Muscle of arm (tissue), 12 donors: ENCODE measurements around the gene OAF. TPM values are rescaled to one million over a fixed set of nuclear protein-coding genes. Genes with fewer than 3 reads are reported as not detected.

Experiments
- DNase-seq: peaks from one replicate; pipeline ENCODE4 v3.0.0-alpha.2; 2013
- polyA plus RNA-seq, 12 donors: library from polyadenylated mRNA; unstranded; fragments of 120-200 nt; gene quantifications; one replicate each; pipeline ENCODE4 v1.2.1, GENCODE V29; 2013; ENCODE audit not compliant: insufficient read length in 12 of 12

The OAF gene
- polyA plus RNA-seq, 12 donors = 32.8 to 63.8 (median 38.4) TPM; not detected in 1

DNA sequence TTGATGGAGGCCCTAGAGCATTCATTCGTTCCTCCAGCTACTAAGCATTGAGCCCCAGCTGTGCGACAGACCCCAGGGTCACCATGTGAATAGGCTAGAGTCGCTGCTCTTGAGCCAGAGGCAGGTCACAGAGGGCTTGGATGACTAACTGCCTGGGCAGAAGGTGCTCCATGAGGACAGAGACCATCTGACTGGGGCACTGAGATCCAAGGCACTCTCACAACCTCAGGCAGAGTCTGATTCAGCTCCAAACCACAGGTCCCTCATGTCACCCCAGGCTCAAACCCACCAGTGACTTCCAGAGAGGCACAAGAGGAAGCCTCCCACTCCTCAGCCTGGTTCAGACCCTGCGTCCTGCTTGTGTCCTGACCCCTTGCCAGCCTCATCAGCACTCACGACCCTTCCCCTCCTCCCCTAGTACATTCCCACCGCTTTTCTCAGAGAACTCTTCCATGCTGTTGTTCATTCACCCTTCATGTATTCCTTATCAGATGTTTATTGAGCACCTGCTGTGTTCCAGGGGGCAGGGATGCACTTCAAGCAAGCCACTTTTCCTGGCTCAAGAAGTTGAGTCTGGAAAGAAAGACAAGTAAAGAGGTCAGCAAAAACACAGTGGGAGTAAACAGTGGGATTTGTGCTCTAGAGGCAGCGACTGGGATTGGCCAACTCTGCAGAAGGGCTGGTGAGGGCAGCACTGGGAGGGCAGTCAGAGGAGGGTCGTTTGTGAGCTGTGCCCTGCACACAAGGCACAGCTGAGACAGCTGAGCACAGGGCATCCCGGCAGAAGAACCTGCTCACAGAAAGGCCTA is 9.3 kb downstream of the OAF start:
- DNase-seq = no peak

DNA sequence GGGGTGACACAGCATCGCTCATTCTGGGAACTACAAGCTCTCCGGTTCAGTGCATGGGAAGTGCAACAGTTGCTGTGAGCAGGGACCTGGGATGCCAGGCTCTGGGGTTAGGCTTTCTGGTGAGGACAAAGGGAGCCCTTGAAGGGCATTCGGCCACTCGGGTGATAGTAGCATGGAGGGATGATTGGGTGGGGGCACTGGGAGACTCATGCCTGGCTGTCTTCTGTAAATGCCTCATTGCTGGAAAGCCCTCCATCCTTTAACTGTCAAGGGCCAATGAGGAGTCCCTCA is 9.9 kb downstream of the OAF start:
- no peak for DNase-seq

DNA sequence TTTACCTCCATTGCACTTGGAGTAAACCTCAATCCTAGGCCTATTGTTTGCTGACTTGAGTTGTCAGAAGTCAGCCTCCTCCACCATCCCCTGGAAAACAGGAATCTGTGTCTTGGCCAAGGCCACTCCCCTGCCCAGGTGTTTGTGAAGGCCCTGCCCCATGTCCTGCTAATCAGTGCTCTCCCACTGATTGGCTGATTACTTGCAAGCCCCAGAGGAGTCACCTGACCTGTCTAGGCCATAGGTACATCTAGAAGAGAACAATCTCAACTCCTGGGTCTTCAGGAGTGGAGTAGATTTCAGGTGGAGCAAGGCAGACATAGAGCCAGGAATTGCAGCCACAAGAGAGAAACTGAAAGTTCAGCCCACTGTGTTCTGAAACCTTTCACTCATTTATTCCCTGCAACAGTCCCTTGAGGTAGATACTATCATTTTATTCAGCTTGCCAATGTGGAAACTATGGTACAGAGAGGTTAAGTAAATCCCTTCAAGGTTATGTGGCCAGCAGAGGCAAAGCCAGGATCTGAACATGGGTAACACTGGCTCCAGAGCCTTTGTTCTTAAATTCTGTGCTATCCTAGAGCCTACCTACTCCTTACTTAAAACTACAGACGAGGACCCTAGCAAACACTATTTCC is 10.4 kb downstream of the OAF start:
- no peak for DNase-seq

DNA sequence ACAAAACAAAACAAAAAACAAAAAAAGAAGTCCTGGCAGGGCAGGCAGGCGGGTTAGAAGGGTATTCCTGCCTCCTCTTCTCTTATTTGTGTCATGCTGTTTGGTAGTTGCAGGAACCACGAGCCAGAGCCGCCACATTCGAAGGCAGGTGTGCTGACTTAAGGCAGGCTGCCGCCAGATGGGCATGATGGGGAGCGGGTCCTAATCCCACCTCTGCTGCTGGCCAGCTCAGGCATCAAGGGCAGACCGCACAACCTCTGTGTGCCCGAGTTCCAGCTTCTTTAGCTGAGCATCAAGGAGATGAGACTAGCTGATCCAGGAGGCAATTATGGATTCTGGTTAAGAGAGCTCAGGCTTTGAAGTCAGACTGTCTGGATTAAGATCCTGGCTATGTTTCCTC is 12.1 kb downstream of the OAF start:
- no peak for DNase-seq

DNA sequence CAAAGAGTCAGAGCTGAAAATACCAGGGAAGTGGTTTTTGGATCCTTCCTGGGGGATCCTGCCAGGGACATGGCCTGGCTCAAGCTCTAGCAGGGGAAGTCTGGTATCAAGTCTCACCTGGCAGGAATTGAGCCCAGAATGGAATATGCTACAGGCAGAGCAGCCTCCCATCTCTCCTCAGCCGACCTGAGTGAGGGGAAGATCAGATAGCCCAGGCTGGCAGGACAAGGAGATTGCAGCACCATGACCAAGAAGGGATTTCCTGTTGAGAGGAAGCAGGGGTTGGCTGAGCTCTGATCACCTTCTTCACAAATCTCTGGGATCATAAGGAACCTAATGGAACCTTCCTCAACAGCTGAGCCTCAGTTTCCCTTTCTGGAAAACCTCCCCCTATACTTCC is 13.0 kb downstream of the OAF start:
- DNase-seq = no peak

DNA sequence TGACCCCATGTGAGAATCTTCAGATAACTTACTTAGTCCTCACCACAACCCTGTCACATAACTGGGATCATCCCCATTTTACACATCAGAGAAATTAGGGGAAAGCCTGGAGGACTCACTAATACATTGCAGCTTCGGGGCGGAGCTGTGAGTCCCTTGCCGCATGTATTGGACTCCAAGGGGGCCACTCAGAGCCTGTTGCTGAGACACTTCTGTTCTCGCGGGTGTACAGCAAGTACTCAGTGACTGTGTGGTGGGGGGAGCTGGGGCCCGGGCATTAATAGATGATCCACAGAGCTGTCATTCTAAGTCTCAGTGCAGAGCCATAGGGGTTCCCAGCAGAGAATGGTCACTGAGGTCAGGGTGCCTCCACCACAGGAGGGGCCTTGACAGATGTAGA is 13.5 kb downstream of the OAF start:
- DNase-seq = no peak

DNA sequence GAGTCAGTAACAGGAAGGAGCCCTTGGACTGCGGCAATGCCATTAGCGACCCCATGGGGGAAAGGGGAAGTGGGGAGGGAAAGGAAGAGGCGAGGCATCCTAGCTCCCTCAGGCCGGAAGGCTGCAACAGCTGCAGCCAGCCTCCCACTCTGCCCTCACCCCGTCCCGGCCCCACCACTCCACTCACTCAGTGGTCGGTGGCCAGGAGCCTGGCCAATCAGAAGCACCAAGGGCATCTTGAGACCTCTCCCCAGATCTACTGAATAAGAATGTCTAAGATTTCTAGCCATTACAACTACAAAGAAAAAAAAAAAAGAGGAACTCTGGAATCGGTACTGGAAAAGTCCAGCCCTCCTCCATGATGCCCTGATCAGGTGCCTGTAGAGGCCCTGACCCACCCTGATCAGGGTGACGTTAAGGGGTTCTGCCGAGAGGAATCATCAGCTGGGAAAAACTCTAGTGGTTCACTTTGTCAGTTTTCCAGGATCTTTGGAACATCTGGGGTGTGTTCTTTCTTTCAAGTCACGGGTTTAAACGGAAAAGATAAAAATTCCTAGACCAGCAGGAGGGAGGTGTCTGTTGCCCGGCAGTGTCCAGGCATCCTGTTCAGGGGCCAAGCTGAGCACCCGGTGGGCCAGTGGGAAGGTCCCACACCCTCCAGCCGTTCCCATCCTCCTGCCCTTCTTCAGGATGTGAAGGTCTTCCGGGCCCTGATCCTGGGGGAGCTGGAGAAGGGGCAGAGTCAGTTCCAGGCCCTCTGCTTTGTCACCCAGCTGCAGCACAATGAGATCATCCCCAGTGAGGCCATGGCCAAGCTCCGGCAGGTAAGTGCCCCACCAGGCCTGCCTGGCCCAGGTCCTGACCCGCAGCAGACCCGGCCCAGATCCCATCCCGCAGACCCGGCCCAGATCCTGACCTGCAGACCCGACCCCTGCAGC is 14.4 kb downstream of the OAF start:
- DNase-seq = no peak

DNA sequence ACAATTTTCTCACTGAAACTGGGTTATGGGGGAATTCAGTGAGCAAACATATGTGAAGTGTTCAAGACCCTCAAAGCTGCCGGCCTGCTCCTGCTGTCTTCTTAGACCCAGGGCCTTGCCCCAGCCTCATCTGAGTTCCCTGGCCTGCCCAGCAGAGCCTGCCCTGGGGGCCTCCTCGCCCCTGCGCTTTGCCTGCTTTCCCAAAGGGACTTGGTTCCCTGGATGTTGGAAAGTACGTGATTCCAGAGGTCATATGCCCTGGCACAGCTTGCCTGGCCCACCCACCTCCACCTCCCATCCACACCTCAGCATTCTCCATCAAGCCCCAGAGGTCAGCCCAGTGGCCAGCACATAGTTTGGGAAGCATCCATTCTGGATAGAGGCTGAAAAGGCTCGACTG is 15.4 kb downstream of the OAF start:
- DNase-seq = no peak

DNA sequence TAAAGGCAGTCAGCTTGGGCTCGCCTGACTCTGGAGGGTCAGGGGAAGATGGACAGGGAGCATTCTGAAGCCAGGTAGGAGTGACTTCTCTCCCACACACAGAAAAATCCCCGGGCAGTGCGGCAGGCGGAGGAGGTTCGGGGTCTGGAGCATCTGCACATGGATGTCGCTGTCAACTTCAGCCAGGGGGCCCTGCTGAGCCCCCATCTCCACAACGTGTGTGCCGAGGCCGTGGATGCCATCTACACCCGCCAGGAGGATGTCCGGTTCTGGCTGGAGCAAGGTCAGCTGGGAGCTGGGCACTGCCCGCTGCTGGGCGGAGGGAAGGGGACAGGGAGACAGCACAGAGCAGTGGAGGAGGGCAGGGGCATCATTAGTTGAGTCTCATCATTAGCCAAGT is 15.9 kb downstream of the OAF start:
- no peak for DNase-seq

DNA sequence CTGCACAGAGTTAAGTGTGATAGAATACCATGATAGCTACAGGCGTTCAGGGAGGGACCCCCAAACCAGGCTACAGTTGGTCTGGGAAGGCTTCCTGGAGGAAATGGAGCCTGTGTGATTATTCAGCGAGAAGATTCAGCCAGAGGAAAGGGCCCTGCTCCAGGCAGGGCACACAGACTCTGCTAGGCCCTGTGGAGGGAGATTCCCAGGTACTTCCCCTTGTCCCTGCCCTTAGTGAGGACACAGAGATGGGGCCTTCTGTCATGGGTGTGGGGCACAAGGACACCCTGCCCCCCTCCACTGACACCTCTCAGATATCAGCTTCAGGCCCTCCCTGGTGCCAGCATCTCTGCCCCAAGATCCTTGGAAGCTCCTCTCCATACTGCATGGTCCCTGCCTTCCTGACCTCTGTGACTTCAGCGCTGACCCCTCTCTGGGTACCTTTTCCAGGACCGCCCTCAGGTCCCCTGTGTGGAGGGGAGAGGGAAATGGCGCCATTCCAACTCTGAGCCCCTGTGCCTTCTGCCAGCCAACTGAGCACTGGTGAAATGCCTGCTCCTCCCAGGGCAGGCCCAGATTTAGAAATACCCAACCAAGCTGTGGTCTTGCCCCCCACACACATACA is 16.5 kb downstream of the OAF start:
- no peak for DNase-seq

DNA sequence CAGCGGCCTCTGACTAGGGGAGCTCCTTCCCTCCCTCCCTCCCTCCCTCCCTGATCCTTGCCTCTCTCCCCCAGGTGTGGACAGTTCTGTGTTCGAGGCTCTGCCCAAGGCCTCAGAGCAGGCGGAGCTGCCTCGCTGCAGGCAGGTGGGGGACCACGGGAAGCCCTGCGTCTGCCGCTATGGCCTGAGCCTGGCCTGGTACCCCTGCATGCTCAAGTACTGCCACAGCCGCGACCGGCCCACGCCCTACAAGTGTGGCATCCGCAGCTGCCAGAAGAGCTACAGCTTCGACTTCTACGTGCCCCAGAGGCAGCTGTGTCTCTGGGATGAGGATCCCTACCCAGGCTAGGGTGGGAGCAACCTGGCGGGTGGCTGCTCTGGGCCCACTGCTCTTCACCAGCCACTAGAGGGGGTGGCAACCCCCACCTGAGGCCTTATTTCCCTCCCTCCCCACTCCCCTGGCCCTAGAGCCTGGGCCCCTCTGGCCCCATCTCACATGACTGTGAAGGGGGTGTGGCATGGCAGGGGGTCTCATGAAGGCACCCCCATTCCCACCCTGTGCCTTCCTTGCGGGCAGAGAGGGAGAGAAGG is 18.1 kb downstream of the OAF start:
- no peak for DNase-seq

DNA sequence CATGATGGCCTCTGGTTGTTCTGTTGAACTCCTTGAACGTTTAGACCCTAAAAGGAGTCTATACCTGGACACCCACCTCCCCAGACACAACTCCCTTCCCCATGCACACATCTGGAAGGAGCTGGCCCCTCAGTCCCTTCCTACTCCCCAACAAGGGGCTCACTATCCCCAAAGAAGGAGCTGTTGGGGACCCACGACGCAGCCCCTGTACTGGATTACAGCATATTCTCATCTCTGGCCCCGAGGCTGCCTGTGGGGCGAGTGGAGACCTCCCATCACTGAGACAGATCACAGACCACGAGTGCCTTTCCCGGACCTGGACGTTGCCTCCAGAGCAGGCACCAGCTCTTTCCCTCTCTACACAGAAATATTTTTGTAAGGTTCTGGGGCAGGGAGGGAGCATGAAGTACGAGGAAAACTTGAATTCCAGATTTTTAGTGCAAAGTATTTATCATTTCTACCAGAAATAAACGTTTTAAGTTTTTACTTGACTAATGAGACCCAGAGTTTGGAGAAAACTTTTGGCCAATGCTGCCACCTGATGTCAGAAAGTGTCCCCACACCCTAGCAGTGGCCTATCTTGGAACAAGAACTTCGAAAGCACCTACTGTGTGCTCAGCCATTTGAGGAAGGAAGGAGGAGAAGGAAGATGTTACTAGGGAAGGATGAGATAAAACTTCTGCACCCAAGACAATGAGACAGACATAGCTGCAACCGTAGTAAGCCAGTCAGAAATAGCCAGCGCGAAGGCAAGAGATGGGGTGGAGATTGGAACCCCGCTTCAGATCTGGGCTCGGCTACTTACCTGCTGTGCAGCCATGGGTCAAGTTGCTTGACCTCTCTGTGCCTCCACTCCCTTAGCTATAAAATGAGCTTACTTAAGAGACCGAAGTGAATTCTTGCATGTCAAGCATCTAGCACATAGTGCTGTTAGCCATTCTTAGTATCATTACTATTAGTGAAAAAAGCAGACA is 18.9 kb downstream of the OAF start:
- no peak for DNase-seq

DNA sequence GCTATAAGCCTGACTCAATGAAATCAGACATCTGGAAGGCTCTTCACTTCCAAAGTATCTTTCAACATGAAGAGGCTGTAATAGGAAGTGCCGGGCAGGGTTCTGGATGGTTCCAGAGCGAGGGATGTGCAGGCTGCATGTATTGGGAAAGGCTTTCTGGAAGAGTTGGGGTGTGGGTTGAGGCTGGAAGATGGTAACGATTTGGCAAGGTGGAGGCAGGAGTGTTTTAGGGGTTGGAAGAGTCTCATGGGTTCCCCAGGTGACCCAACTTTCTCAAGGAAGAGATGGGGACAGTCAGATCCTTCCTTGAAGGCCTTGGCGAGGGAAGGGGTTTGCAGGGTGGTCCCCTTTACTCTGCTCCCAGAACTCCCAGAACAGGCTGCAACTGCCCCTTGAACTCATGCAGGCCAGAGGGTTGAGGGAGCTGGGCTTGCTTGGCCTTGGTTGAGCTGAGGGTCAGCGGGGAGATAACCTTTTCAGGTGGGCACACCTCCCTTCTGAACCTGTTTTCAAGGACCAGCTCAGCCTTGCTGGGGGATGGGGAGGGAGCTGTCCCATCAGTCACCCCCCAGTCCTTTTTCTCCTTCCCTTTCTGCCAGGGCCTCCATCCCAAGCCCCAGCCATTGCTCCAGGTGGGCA is 19.7 kb downstream of the OAF start:
- no peak for DNase-seq

DNA sequence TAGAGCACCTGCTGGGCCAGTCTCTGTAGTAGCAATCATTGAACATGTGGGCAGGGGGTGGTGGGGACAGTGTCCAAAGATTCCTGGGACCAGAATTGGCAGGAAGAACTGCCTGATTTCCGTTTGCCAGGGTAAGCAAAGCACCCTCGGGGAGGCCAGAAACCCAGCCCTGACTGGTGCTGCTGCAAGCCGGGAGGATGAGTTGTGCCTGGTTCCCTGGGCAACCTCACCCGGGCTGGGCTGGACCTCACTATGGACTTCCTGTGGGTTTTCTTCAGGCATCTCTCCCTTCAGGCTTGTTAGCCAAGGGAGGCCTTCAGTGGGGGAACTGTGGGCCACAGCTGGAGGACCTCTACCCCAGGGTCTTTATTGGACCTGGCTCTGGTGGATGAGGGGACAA is 21.1 kb downstream of the OAF start:
- no peak for DNase-seq

DNA sequence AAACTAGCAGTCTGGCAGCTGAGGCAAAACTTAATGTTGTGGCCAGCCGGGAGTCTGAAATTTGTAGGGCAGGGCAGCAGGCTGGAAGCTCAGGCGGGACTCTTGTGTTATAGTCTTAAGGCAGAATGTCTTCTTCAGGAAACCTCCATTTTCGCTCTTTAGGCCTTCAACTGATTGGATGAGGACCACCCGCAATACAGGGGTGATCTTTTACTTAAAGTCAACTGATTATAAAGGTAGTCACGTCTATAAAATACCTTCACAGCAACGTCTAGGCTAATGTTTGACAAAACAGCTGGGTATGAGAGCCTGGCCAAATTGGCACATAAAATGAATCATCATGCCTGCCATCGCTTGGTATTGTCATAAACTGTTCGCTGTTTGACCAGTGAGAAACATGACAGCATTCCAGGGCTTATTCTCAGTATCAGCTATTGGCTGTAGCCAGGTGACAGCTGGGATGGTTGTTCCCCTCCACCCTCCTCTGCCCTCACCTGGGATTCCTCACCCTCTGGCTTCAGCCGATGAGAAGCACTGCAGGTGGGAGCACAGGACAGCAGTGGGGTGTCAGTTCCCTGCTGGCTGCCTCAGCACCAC is 22.5 kb downstream of the OAF start:
- no peak for DNase-seq

DNA sequence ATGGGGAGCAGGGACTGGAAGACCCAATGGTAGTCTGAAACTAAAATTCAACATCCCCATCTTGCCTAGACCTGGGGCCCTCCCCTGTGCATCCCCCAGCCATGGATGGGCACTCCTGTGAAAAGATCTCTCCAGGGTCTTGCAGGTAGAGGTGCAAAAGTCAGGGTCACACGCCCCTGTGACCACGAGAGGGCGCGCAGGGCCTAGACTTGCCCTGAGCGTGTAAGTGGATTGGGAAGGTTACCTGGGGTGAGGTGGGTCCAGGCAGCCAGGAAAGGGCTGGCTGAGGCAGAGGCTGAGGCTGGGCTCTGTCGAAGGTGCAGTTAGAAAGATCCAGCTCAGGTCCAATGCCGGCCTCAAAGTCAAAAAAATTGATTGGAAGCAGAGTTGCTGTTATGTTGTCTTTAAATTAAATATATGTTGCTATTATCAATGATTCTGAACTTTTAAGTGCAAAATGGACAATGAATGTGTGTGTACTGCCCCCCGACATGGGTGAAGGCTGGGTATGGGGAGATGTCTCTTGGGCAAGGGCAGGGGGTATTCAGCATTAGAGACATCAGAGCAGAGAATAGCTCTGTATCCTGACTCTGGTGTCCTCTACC is 24.3 kb downstream of the OAF start:
- no peak for DNase-seq

DNA sequence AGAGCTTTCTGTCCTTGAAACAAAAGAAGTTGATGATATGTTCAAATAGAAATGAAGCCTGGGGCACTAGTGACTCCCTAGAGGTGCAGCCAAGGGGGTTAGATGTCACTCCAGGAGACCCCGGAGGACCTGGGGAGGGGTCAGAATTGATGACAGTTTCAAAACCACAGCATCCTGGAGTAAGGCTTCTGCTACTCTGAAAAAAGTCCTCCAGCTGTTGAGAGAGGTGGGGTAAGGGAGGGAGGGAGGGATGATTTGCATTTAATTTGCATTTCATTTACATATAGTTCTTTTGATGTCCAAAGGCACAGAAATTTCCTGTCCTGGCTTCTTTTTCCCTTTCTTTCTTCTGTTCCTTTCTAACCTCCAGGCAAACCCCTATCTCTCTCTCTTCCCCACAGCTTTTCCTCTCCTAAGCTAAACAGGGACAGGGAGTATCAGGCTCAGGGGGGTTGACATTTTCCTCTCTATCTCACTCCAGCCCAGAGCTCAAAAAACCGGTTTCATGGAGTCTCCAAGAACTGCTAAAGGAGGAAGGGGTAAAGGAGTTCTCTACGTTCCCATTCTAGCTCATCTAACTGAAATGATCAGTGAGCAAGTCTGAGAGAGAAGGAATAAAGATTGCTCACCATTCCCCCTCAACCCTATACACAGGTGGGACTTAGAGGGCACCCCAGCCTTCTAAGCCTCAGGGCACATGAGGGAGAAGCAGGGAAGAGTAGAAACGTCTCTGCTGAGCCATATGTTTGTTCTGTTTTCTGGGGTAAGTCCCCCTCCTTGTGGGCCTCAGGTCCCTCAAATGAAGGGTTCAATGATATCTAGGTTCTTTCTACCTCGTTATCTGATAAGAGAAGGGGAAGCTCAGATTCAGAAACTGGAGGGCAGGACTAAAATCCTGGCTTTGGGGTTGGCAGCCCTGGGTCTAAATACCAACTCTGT is 25.6 kb downstream of the OAF start:
- no peak for DNase-seq

DNA sequence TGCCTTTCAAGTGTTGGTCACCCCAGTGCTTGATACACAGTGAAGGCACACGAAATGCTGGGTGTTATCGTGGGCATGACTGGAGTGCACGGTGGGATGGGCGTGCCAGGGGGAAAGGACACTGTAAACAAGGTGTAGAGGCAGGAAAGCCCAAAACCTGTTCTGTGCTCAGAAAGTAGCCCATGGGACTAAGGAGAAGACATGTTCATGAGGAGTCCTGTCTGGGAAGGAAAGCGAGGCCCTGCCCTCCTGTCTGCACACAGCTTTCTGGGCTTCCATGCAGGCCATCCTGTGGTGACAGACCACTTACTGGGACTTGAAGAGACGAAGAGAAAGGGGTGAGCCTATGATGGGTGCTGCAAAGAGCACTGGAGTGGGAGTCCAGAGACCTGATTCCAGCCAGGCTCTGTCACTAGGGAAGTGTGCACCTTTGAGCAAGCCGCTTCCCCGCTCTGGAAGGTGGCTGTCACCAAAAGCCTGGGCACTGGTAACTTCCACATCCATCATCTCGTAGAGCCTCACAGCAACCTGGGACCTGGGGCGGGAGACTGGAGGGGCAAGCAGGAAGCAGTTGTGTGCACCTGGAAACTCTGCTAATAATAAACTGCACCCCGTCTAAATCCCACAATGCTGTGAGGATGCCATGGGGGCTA is 28.3 kb downstream of the OAF start:
- no peak for DNase-seq
